OCI-LY3 (cell line): ENCODE results near the gene SYT1.

Experiments
- H2AFZ ChIP-seq: fragments of 200-600, 300-600 bp; shearing (Covaris generic); 2 replicates; pipeline ENCODE4 v1.6.0; 2014; ENCODE audit warnings: antibody characterized with exemption, low read depth, low read length
- H3K27ac ChIP-seq: fragments of 200-600, 300-600 bp; sonication (generic); 2 replicates; pipeline ENCODE4 v1.5.1; 2014; ENCODE audit warnings: mild to moderate bottlenecking, low read length, moderate library complexity, mixed read lengths
- H3K27me3 ChIP-seq: fragments of 200-600, 300-600 bp; sonication (generic); 2 replicates; pipeline ENCODE4 v1.6.1; 2014; ENCODE audit warnings: low read depth, low read length, mixed read lengths
- H3K36me3 ChIP-seq: fragments of 200-600, 300-600 bp; sonication (generic); replicated peaks from 2 replicates; pipeline ENCODE3; 2014; ENCODE audit warnings: low read depth, low read length, mixed read lengths
- H3K4me1 ChIP-seq: fragments of 300-600, 200-600 bp; sonication (generic); 2 replicates; pipeline ENCODE4 v1.6.1; 2014; ENCODE audit warnings: low read length, mixed read lengths
- H3K4me2 ChIP-seq: fragments of 200-600, 300-600 bp; sonication (generic); 2 replicates; pipeline ENCODE4 v1.6.1; 2014; ENCODE audit warnings: low read length, mixed read lengths
- H3K4me3 ChIP-seq: fragments of 300-600, 200-600 bp; sonication (generic); 2 replicates; pipeline ENCODE4 v1.5.1; 2014; ENCODE audit warnings: antibody characterized with exemption, mild to moderate bottlenecking, low read length, moderate library complexity
- H3K79me2 ChIP-seq: fragments of 300-600, 200-600 bp; shearing (Covaris generic); 2 replicates; pipeline ENCODE4 v1.6.1; 2014; ENCODE audit warnings: mild to moderate bottlenecking, low read length, mixed read lengths
- H3K9ac ChIP-seq: fragments of 300-600, 200-600 bp; shearing (Covaris generic); 2 replicates; pipeline ENCODE4 v1.6.0; 2014; ENCODE audit warnings: mild to moderate bottlenecking, low read length, moderate library complexity
- H3K9me3 ChIP-seq: fragments of 200-600, 300-600 bp; shearing (Covaris generic); 2 replicates; pipeline ENCODE4 v1.6.1; 2014; ENCODE audit warnings: low read length, mixed read lengths; ENCODE audit not compliant: insufficient read depth
- H4K20me1 ChIP-seq: fragments of 200-600, 300-600 bp; sonication (generic); 2 replicates; pipeline ENCODE4 v1.6.1; 2016; ENCODE audit warnings: low read length, mixed read lengths; ENCODE audit not compliant: insufficient read depth
- CTCF ChIP-seq: fragments of 200-600, 300-600 bp; sonication (generic); IDR thresholded peaks from 2 replicates; pipeline ENCODE4 v1.5.1; 2014; ENCODE audit warnings: antibody characterized with exemption, low read length, low read depth
- EZH2phosphoT487 ChIP-seq: fragments of 200-600 bp; shearing (Covaris generic); IDR thresholded peaks from 2 replicates; pipeline ENCODE4 v1.6.1; 2018; ENCODE audit warnings: antibody characterized with exemption, mixed run types, low read depth

Gene SYT1

GRCh38 chr12:79374545-79374944 is 510.0 kb downstream of the SYT1 start:
- Histone ChIP-seq H3K9ac (no peak overlapping the region), H2AFZ (no peak overlapping the region), H4K20me1 (no peaks in the 10 kb centered on the region), H3K36me3 (no peaks in the 10 kb centered on the region), H3K4me3 (no peak overlapping the region), H3K27me3 (no peaks in the 10 kb centered on the region), H3K9me3 (no peaks in the 10 kb centered on the region), H3K4me1 (0 out of 2 replicates have a peak, but pooled peaks cover 4% of the 10 kb centered on the region), H3K4me2 (no peak overlapping the region), H3K27ac (no peak overlapping the region), H3K79me2 (no peaks in the 10 kb centered on the region)
- TF ChIP-seq CTCF (no peak), EZH2phosphoT487 (no peak)

GRCh38 chr12:79375050-79375449 is 510.5 kb downstream of the SYT1 start:
- Histone ChIP-seq H3K4me1 (0 out of 2 replicates have a peak, but pooled peaks cover 4% of the 10 kb centered on the region), H3K27ac (no peak overlapping the region), H3K4me3 (no peak overlapping the region), H3K27me3 (no peaks in the 10 kb centered on the region), H4K20me1 (no peaks in the 10 kb centered on the region), H3K4me2 (no peak overlapping the region), H3K36me3 (no peaks in the 10 kb centered on the region), H3K9ac (no peak overlapping the region), H2AFZ (no peak overlapping the region), H3K9me3 (no peaks in the 10 kb centered on the region), H3K79me2 (no peaks in the 10 kb centered on the region)
- TF ChIP-seq CTCF (no peak), EZH2phosphoT487 (no peak)

- H3K4me3 ChIP-seq: no peak overlapping the region
- H3K79me2 ChIP-seq: no peaks in the 10 kb centered on the region
- H2AFZ ChIP-seq: no peak overlapping the region
- no peak overlapping the region for H3K4me2 ChIP-seq
- no peaks in the 10 kb centered on the region for H4K20me1 ChIP-seq
- no peak overlapping the region for H3K27ac ChIP-seq
- peaks cover 14% of the 10 kb centered on the region for H3K4me1 ChIP-seq
- H3K27me3 ChIP-seq: no peaks in the 10 kb centered on the region
- no peaks in the 10 kb centered on the region for H3K36me3 ChIP-seq
- no peaks in the 10 kb centered on the region for H3K9me3 ChIP-seq
- no peak overlapping the region for H3K9ac ChIP-seq
- TF ChIP-seq CTCF: no peak
- TF ChIP-seq EZH2phosphoT487: no peak
Observed at GRCh38 chr12:79378496-79378895, 513.9 kb downstream of the SYT1 start.

GRCh38 chr12:79380402-79380801 is 515.8 kb downstream of the SYT1 start:
- Histone ChIP-seq H3K4me2 (no peak overlapping the region), H4K20me1 (no peaks in the 10 kb centered on the region), H3K27me3 (no peaks in the 10 kb centered on the region), H3K9me3 (no peaks in the 10 kb centered on the region), H3K36me3 (no peaks in the 10 kb centered on the region), H3K27ac (no peak overlapping the region), H2AFZ (no peak overlapping the region), H3K9ac (no peak overlapping the region), H3K4me1 (peaks cover 10% of the 10 kb centered on the region), H3K4me3 (no peak overlapping the region), H3K79me2 (no peaks in the 10 kb centered on the region)
- TF ChIP-seq CTCF (no peak), EZH2phosphoT487 (no peak)
